ENCODE data around the gene BBOX1. TPM values are rescaled to one million over a fixed set of nuclear protein-coding genes. Genes with fewer than 3 reads are reported as not detected.

BBOX1 gene
- total and polyA plus RNA-seq, 2 donors (not counting 3 experiments of a cell fraction or from before 2014, with no cell fraction given), result not detected

GRCh38 chr11:27060816-27061460 is 20.3 kb downstream of the BBOX1 start:
- H3K27ac ChIP-seq (ENCODE audit: insufficient read depth, low read depth, low read length), result no peak overlapping the region
- H3K4me1 ChIP-seq (ENCODE audit: control insufficient read depth, extremely low read depth, insufficient read depth, low read length), result no peaks in the 10 kb centered on the region
- H3K79me2 ChIP-seq (ENCODE audit: control insufficient read depth, insufficient read depth, low read length), result no peaks in the 10 kb centered on the region
- no peaks in the 10 kb centered on the region for H3K27me3 ChIP-seq (ENCODE audit: control insufficient read depth in 2 of 2, insufficient read depth in 2 of 2, low read length in 2 of 2)
- dilution Hi-C loops (cut with MboI; ENCODE audit: extremely low pct_ligation_motif_present, low sequenced_read_pairs) (no loop called here), intact Hi-C loops (cut with micrococcal nuclease) (no loop called here)
- POLR2A ChIA-PET, result no interaction called here
- DNase-seq (ENCODE audit: low read depth, low spot score) (no peak), FAIRE-seq (no peak)
- no peak overlapping the region for H3K4me3 ChIP-seq (replicated peaks in 1 of 3; ENCODE audit: insufficient read depth in 1 of 3, low read depth in 1 of 3, low read length in 3 of 3)
- no peaks in the 10 kb centered on the region for H3K9me1 ChIP-seq (replicated peaks; ENCODE audit: control insufficient read depth, extremely low read depth, insufficient read depth, low read length)
- no TSS peak for BruUV-seq (replicated peaks)
- no peak overlapping the region for H2AFZ ChIP-seq (ENCODE audit: low read depth, low read length)
- TF ChIP-seq POLR2AphosphoS5 (IDR thresholded peaks at IDR 0.05; ENCODE audit: insufficient read depth, low read depth, low read length) (no peak), JUN (IDR thresholded peaks at IDR 0.05; ENCODE audit: borderline replicate concordance, insufficient read depth, insufficient read length, low read depth) (no peak), GATA2 (IDR thresholded peaks at IDR 0.05; ENCODE audit: insufficient read depth, insufficient read length, low read depth, low read length) (no peak), MAX (IDR thresholded peaks at IDR 0.05; ENCODE audit: insufficient read depth, insufficient read length) (no peak), EZH2 (IDR thresholded peaks at IDR 0.05; ENCODE audit: borderline replicate concordance, low read depth, low read length, severe bottlenecking) (no peak), POLR2A (IDR thresholded peaks at IDR 0.05; ENCODE audit: low read depth, low read length) (no peak), CTCF (IDR thresholded peaks at IDR 0.05; ENCODE audit: extremely low read depth in 1 of 2, insufficient read depth in 1 of 2, low read depth in 1 of 2, low read length in 2 of 2) (no peak), FOS (IDR thresholded peaks at IDR 0.05; ENCODE audit: borderline replicate concordance, insufficient read depth, low read length) (no peak), MYC (IDR thresholded peaks at IDR 0.05; ENCODE audit: low read depth, low read length) (no peak)
- CTCF ChIA-PET, result no interaction called here
- H3K9ac ChIP-seq (replicated peaks; ENCODE audit: extremely low read depth, insufficient read depth, low read length), result no peak overlapping the region
- H4K20me1 ChIP-seq (replicated peaks; ENCODE audit: control insufficient read depth, extremely low read depth, insufficient read depth, low read length), result no peaks in the 10 kb centered on the region
- H3K36me3 ChIP-seq (ENCODE audit: control insufficient read depth in 2 of 2, extremely low read depth in 1 of 2, insufficient read depth in 2 of 2, low read length in 2 of 2), result no peaks in the 10 kb centered on the region
- no peak overlapping the region for H3K4me2 ChIP-seq (ENCODE audit: insufficient read depth, low read length)
- peaks cover 1% of the 10 kb centered on the region for H3K9me3 ChIP-seq (replicated peaks; ENCODE audit: control insufficient read depth, insufficient read depth, low read length)
